ENCODE data around the gene SLC6A6.

Gene SLC6A6

GRCh38 chr3:14525685-14526631, 123.6 kb downstream of the SLC6A6 start:
- DNase-seq, result no peak

- no peak for DNase-seq
These were observed 125.7 kb downstream of the SLC6A6 start for GRCh38 chr3:14528081-14528480.

GRCh38 chr3:14531856-14532395, 129.5 kb downstream of the SLC6A6 start:
- DNase-seq, result no peak

GRCh38 chr3:14532691-14533456, 130.5 kb downstream of the SLC6A6 start:
- DNase-seq, result no peak

- no peak for DNase-seq
These were observed 131.1 kb downstream of the SLC6A6 start for GRCh38 chr3:14533457-14533958.

DNA sequence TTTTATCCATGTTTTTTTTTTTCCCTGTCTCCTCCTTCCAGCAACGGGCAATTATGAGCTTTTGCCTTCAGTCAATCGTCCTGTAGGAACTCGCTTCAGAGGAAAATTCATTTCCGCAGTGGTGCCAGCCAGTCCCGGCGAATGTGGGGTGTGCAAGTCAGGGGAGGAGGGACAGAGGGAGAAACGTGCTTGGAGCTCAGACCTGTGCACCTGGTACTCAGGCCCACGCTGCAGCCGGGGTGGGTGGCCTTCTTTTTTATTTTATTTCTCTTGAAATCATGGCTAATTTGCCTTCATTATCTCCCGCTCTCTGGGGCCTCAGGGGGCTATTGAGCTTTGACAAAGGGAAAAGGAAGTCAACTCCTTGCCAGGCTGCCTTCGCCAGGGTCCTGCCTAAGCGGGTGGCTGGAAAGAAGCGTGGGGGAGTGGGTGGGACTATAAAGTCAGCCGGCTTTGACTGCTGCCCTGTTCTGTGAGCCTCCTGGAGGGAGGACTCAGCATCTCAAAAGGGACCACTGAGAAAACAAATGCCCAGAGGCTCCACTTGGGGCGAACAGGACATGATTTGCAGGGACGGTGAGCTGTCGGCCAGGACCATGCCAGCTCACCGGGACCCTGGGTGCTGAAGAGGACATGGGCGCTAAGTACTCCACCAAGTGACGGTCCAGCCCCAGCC, 132.2 kb downstream of the SLC6A6 start:
- DNase-seq, result no peak

GRCh38 chr3:14535616-14536015, 133.2 kb downstream of the SLC6A6 start:
- no peak for DNase-seq

- DNase-seq, result no peak
These were observed 133.8 kb downstream of the SLC6A6 start for GRCh38 chr3:14536055-14536815.

DNA sequence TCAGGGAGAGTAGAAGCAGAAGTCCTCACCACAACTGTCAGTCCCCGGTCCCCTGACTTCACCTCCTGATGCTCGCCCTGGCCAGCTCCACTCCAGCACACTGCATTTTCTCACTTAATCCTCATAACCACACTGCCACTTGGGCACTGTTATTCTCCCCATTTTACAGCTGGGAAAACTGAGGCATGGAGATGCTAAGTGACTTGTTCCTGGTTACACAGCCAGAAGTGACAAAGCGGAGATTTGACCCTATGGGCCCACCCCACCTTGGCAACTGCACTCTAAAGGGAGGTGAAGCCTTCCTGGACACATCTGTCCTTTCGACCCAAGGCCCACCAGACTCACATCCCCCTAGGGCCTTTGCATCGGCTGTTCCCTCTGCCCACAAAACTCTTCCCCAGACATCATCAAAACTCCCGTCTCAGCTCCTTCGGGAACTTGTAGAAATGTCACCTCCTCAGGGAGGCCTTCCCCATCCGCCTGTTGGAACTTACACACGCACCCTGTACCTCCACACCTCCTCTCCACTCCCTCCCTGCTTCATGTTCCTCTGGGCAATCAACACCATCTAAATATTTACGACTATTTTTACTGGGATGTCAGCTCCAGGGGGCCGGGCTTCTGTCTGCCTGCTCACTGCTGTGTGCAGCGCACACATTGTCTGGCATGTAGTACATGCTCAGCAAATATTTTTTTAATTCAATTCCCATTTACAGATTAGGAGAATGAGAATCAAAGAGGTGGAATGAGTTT, 134.6 kb downstream of the SLC6A6 start:
- DNase-seq, result no peak

- DNase-seq, result no peak
These were observed 135.4 kb downstream of the SLC6A6 start for GRCh38 chr3:14537590-14538450.

DNA sequence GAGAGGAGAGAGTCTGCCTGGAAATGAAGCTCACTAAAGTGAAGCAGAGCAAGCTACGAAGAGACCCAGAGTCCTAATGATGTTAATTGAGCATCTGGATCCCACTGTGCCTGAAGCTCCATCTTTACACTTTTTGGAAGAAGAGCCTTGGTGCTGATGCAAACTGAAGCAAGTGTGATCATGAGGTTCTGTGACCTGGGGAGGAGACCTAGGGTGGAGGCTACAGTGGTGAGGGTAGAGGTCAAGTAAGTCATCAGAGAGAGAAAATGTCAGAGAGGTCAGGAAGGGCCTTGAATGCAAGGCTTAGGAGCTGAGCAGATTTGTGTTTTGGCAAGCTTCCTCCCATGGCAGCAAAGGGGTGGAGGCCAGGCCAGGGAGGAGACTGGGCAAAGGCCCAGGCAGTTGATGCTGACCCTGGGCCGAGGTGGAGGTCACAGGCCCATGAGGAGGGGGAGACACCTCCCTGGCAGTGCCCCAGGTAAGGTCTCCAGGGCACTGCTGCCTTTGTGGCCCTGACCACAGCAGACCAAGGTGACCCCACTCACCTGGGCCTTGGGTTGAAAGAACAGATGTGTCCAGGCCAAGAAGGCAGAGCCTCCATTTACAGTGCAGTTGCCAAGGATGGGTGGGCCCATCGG, 136.2 kb downstream of the SLC6A6 start:
- no peak for DNase-seq

Measured in activated CD4-positive, alpha-beta T cell treated with anti-CD3 and anti-CD28 coated beads for 1 hour (primary cell).